T-helper 2 cell (primary cell): Measurements from ENCODE around the gene FGF12.
"Not testable (repeated sequence)": the region's sequence is repeated elsewhere in the genome, so short reads cannot be mapped to it uniquely, and the experiment has no call there.

Source experiments
- DNase-seq, 5 experiments: peaks; one replicate each; pipeline versions ENCODE4 v3.0.0 to v3.0.0-alpha.2; 2012 to 2022

FGF12 gene

DNA sequence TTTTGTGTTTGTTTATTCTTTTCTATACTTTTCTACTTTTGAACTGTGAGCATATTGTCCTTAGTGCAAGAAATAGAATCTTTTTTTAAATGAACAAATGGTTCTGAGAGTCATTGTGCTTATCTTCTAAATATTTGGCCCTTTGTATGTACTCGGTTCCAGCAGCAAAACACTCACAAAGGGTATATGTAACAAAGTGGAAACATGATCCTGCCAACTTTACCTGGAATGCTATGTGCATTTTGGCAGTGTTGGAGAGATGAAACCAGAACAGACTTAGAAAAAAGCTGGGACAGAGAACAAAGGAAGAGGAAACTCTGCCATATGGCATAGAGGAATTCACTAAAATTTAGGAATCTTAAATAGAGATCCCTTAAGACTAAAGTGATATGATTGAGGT, 150.1 kb downstream of the FGF12 start:
- DNase-seq = no peak

DNA sequence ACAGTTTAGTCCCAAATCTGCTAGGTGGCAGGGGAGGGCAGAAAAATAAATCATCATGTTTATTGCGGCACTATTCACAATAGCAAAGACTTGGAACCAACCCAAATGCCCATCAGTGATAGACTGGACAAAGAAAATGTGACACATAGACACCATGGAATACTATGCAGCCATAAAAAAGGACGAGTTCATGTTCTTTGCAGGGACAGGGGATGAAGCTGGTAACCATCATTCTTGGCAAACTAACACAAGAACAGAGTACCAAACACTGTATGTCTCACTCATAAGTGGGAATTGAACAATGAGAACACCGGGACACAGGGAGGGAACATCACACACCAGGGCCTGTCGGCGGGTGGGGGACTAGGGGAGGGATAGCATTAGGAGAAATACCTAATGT, 150.6 kb downstream of the FGF12 start:
- not testable (repeated sequence) for DNase-seq

DNA sequence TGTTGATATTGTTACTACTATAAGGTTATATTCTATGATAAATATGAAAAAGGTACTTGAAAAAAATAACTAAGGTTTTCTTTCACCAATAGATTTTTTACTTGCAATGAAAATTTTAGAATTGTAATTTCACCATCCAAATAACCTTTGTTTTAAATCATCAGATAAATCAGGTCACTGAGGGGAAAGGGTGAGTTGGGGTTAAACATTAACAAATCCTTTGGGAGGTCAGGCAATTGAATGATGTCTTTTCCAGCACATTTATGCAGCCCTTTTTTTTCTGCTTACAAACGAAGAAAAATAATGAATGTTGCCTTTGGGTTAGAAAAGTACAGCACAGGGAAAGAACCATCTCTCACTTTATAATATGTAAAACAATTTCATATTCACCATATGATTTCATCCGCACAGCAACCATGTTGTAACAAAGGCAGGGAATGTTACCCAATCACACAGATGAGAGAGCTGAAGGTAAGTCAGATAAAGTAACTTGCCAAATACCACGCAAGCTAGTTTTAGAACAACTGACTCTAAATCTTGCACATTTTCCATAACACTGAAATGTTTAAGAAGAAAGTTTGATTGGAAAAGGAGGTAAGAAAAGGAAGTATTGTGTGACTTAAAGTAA, 151.3 kb downstream of the FGF12 start:
- no peak for DNase-seq

DNA sequence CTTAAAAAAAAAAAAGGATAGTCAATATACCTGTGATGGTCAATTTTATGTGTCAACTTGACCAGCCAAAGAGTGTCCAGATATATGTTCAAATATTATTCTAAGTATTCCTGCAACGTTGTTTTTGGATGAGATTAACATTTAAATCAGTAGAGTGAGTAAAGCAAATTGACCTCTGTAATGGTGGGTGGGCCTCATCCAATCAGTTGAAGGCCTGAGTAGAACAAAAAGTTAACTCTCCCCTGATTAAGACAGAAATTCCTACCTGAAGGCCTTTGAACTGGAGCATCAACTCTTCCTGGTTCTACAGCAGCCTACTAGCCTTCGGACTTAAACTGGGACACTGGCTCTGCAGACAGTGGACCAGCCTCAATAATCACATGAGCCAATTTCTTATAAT, 154.1 kb downstream of the FGF12 start:
- no peak for DNase-seq

DNA sequence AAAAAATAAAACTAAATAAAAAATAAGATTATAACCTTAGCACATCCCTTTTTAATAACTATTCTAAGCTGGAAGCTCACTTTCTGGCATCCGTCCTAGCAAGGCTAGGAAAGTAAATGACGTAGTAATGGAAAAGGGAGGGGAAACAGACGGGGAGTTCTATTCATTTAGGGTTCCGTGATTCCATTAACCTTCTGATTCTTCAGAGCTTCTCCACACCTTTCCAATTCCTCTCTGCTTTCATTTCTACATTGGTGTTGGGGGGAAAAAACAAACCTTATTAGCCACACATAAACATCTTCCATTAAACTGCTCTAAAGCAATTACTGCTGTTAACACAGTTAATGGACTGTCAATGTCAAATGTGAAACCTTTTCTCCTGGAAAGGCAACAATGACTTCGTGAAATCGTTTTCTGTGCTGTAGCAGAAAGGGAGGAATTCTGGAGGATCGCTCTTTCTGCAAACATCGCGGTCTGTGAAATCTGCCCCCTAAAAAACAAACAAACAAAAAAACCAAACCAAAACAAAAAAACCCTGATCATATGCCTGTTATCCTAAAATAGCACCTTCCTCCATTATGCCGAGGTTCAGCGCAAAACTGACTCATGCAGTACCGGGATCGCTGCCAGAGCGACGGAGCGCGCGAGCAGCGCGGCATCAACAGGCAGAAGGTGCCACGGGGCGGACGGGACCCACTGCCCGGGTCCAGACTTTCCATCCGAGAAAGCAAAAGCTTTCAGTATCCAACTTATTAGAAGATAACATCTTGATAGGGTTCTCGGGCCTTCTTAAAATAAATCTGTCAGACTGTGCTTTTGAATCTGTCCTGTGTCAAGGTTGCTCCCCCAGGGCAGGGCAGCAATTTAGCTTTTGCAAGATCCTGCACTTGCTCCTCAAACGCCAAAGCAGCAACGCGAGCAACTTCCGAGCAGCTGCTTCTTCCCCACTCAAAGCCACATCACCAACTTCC, 156.2 kb downstream of the FGF12 start:
- DNase-seq = peak in 1 of 5 experiments; percentile 3

DNA sequence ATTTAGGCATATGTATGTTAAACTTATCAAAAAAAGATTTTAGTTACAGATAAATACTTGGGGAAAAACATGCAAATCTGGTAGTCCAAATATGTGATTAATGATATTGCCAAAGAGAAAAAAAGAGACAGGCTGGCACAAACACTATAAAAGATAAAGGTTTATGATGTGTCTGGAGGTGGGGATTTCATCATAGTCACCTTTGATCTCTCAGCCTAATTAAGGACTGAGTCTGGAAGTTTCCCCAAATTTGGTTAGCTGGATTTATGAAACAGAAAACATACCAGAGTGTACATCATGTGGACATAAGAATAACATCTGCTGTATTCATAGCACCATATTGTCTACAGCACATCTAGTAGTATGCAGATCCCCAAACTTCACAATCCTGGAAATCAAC, 157.0 kb downstream of the FGF12 start:
- DNase-seq = no peak

DNA sequence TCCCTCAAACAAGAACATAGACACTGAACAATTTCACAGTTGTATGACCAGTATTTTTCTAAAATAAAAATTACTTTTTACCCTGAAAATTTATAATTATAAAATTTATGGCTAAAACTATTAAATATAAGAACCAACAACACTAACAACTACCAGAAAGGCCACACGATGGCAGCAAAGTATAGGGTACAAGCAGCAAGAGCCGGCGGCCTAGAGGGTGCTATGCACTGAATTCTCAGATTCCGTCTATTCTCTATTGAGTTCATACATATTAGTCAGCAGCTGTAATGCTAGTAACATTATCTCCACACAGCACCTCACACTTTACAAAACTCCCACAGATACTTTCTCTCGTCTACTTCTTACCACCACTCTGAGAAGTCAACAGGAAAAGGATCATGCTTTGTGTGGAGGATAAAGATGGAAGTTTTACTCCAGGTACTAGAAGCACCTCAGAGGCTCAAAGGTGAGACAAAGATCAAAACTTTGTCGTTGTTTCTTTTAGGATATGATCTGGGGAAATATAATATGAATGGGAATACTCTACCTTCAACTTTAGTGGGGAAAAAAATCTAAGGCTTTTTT, 160.5 kb downstream of the FGF12 start:
- DNase-seq = peak in 3 of 5 experiments; percentile 23 to 66 (median 38)

DNA sequence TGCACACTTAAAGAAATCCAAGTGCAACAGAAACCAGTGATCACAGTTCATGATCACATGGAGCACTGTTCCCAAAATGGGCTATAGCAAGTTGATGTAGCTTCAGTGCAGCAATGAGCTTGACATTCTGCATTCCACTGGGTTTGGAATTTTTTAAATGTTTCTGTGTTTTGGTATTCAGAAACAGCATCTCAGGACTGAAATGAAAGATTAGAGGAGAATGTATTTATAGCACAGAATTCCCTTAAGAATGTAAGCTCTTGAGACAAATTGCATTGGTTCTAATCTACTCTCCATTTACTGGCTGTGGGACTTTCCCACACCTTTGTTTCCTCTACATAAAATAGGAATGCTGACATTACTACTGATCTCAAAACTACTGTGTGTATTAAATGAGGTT, 162.7 kb downstream of the FGF12 start:
- DNase-seq = no peak

DNA sequence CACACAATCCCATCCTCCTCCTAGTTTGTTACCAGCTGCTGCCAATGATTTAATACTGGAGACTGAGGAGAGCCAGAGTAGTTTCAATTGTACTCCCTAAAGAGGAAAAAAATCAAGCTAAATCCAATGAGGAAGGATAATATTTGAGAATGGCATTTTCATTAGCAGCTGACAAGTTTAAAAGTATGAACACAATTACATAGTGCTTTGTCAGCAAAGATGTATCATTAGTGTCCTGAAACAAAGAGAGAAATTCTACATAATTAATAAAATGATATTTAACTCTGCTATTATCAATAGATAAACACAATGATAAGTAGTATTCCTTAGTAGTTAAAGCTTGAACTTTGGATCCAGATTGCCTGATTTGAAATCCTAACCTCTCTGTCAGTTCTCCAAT, 163.9 kb downstream of the FGF12 start:
- no peak for DNase-seq

DNA sequence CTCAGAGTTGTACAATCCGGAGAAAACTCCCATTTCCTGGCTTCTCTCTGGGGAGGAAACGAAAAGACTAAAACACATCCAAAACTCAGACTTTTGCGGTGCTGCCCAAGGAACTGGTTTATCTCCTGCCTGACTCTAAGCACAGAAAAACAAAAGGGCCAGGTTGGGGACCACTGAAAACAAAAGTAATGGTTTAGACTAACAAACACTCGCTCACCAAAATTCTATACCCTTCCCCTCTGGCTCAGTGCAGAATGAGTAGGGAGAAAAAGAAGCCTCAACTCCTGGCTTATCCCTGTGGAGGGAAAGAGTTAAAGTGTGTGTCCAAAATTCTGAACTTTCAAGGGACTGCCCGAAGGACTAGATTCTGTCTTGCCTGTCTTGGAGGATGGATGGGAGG, 173.6 kb downstream of the FGF12 start:
- DNase-seq = no peak

DNA sequence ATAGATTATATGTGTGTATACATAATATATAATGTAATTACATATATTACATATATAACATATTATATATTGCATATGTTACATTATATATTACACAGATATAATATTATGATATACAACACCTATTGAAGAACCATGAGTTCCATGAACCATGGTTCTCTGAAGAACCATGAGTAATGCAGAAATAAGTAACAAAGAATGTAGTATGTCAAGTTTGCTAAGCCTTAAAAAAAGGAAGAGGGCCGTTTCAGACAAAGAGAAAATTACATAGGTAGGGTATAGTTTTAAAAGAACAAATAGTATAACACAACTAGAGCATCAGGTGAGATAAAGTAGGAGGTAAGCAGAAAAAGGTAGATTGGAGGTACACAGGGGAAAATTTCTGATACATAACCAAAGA, 177.0 kb downstream of the FGF12 start:
- DNase-seq = no peak

DNA sequence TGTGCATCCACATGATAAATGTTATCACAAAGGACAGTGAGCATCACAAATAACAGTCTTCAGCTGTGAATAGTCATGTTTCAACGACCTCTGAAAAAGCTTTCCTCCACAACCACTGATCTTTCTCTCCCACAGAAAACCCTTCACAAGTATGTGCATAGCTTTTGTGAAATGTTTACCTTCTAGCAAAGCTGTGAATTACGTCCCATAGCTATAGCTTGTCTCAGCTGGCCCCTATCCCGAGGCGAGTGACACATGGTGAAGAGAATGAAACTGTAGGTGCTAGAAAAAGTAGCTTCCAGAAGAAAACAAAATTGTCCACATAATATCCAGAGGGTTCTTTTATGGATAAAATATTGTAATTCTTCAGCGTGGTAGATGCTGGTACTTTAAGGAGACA, 182.0 kb downstream of the FGF12 start:
- DNase-seq = no peak

DNA sequence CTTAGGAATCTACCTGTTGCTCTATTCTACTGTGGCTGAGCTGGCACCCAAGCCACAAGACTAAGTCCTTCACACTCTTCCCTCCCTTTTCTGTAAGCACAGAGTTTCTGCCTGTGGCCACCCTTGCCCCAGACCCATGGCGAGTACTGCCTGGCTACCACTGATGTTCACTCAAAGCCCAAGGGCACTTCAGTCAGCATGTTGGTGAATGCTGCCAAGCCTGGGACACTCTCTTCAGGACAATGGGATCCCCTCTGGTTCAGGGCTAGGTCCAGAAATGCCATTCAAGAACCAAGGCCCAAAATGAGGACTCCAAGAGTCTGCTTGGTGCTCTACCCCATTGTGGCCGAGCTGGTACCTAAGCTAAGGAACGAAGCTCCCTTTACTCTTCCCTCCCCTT, 184.2 kb downstream of the FGF12 start:
- DNase-seq = no peak

DNA sequence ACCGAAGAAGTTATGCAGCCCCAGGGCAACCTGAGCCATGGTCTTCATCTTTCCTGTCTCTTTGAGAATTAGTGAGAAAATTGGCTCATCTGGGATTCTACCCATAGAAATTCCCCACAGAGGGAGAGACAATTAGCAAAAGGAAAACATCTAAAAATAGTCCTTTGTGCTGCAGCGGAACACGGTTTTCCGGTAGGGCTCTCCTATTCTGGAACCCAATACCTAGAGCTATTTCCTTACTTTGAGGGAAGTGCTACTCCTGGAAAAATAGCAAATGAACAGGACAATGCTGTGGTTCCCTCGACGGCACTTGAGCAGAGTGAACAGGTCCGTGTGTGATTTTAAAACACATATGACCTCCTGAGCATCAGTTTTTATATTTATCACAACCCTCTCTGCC, 210.5 kb downstream of the FGF12 start:
- no peak for DNase-seq

DNA sequence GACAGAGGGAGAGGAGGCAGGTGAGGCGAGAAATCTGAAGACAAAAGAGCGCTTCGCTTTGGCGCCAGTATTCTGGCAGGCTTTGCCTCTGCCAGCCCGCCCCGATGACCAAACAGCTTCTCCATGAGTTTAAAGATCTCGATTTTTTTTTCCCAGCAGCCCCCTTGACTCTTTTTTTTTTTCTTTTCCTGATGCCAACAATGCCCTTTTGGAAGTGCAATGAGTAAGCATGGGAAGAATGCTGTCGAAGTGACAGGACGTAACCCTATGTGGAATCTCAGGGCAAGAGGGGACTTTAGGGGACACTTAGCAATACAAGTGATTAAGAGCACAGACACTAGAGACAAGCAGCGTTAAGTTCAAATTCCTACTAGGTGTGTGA, 211.7 kb downstream of the FGF12 start:
- DNase-seq = no peak

DNA sequence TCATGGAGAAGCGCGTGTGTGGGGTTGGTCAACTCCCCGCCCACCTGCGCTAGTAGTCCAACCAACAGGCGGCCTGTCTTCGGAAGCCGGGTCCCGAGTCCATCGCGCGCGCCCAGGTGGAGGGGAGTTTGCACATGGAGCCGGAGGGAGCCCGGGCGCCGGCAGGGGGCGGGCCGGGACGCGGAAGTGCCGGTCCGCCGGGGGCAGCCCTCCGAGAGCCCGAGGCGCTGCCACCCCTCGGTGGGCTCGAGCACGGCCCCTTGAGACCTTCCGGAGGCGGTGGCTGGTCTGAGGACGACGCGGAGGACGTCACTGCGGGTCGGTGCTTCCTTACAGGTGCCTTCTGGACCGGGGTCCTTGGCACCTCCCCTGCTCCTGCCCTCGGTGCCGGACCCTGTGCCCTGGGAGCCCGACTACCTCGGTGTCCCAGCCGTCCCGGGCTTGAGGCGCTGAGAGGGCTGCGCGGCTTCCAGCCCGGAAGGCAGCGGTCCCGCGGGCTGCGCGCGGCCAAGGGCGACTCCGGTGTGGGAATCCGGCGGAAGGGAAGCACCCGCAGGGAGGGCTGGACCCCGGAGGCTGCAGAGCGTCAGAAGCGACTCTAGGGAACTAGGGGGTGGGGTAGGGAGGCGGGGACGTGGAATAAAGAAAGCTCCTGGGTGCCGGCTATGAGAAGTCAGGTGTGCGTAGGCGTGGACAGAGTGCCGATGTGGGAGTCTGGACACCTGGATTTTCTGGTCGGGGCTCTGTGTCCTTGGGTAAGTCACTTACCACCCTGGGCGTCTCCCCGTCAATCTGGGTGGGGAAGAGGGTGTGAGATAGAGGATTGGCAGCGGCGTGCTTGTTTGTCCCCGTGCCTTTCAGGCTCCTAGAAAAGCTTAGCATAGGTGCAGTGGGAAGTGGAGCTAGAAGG, 212.3 kb downstream of the FGF12 start:
- no peak for DNase-seq

DNA sequence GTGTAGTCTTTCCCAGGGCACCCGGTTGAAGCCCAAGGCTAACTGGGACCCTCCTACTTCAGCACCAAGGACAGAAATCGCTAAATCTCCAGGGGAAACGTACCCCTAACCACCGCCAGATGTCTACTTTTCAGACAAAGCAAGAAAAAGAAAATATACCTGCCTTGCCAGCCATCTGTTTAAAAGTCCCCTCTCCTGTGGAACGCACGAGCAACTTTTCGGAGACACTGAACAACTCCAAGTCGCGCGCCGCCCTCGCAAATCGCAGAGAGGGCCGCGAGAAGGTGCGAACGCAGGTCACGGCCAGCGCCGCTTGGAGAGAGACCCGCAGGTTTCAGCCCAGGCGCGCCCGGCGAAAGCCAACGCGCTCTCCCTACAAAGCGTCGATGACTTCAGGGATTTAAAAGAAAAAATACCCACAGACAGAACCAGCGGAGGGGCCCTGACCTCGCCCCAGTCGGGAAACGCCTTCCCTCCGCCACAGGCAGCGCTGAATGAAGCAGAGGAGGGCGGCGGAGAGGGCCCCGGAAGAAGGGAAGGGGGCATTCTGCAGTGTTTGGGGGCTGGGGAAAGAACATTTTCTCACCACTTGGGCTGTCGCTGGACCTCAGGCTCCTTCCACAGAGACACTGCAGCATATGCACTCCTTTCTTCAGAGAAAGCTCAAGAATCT, 213.1 kb downstream of the FGF12 start:
- no peak for DNase-seq

DNA sequence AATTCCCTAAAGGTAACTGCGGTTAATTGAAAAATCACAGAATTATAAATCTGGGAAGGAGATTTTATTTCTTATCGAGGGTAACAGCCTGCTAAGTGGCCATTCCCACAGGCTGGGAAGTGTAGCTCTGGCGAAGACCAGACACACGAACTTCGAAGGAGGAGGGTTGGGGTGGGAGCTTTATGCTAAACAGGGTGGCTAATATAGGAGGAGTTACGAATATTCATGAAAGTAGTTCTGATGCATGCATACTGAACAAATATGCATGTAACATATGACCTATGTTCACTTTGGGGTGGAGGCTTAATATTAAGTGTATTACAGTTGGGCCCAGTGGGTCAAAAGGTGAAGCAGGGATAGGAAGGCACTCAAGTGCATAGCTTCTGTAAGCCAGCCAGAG, 221.6 kb downstream of the FGF12 start:
- DNase-seq = no peak

DNA sequence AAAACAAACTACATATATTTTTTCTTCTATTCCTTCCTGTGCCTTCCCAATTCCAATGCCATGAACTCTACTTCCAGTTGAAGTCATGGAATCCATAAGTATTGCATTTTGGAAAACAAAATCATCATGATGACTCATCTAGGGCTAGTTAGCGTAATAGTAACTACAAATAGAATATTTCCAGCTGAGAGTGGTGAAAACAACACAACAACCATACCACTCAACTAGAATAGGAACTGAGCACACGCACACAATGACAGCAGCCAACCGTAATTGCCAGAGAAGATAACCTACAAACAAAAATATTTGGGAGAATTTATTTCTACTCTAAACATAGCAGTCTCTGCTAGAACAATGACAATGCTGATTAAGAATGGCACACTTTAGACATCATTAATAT, 225.9 kb downstream of the FGF12 start:
- DNase-seq = no peak

DNA sequence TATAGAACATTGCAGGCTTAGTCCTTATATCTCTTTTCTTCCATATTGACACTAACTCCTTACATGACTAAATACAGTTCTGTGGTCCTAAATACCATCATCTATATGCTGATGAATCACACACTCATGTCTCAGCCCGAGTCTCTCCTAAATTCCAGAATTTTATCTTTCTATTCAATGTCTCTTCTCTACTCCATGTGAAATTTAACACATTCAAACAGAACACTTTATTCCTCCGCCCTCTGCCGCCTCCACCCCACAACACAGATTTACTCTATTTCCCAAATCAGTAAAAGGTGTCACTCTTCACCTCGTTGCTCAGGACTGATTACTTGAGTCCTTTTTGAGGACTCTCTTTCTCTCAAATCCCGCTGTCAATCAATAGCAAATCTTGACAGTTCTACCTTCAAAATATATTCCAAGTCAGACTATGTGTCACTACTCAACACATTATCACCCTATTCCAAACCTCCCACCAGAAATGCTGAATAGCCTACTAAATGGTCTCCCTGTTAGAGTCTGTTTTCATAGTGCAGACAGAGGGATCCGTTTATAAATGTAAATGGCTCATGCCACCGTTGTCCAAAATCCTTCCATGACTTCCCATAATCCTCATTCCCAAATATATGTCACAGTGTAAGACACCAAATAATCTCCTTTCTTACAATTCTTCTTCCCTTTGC, 230.3 kb downstream of the FGF12 start:
- no peak for DNase-seq

DNA sequence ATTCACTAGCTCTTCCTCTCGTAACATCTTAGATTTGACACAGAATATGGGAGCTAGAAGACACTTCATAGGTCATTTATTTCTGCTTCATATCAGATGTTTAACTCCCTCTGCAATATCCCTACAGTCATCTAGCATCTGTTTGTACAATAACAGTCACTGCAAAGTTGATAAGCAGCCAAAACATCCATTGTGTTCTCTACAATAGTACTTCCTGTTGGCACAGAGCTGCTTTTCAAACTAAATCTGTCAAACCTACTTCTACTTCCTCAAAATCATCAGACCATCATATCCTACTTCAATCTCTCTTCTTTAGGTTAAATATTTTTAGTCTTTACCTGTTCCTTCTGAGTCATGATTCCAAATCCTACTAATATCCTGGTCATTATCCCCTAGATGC, 233.2 kb downstream of the FGF12 start:
- DNase-seq = no peak

DNA sequence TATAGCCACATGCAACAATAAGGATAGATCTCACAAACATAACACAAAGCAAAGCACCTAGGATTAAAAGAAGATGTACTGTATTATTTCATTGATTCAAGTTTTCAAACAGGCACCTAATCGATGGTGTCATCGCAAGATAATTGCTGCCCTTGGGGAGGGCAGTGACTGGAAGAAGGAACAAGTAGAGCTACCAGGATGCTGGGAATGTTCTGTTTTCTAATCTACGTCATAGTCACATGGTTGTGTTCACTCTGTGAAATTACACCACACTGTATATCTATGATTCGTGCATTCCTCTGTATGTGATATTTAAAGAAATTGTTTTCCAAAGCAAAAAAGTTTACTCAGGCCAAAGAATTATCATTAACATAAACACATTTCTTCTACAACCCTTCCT, 236.6 kb downstream of the FGF12 start:
- no peak for DNase-seq
